Fibroblast of gingiva (primary cell): ENCODE data around the gene LPCAT3.
A peak's percentile ranks its signal among the peaks of the same experiment; 100 is the strongest.

Experiments
- DNase-seq: peaks from one replicate; pipeline ENCODE4 v3.0.0-alpha.2; 2011; ENCODE audit warnings: low read depth

LPCAT3 gene

DNA sequence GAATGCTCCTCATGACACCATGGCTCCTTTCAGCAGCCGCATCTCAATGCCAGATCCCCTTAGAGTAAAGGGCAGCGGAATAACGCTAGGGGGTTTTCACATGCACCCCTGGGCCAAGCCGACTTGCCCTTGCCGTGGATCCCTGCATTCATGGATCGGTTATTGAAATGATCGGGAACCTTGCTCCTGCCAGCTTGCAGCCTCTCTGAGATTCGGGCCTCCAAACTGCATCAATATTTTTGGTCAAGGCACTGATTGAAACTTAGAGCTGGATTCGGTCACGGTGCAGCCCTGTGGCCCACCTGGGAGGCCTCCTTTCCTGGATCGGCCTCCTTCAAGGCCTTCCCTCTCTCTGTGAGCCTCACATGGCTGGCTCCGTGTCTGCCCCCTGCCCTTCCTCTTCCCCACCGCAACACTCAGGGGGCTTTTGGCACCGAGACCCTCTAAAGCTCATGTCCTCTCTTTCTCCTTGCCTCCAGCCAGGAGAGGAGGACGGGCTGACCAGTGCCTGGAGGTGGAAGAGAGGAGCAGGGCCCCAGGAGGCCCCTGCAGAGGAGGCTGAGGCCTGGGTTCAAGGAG lies 65.3 kb downstream of the LPCAT3 start:
- DNase-seq = no peak

DNA sequence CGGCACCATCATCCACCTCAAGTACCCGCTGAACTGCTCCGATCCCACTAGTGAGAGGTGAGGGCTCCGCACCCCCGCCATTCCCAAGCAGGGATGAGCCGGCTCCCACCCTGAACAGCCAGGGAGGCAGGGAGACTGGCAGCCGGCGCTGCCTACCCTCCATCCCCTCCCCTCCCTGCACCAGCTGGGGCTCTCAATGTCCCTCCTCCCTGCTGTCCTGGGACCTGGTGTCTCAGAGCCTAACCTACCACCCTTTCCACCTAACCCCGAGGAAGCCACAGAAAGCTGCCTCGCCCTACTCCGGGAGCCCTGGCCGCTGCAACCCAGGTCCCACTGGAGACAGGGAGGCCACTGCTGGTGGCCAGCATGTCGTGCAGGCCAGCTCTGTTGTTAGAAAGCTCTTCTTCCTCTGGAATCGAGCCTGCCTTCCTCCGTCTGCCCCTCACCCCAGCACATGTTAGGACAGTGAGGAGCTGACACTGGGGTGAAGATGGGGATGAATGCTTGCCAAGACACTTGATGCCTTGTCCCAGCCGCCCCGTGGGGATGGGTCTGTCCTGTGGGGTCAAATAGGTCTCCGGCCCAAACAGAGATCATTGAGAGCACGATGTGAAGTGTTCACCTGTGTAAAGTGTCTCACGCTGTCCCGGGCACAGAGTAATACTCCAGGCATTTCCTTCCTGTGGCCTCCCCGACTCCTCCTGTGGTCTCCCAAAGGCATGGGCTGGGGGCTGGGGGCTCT lies 66.0 kb downstream of the LPCAT3 start:
- no peak for DNase-seq

DNA sequence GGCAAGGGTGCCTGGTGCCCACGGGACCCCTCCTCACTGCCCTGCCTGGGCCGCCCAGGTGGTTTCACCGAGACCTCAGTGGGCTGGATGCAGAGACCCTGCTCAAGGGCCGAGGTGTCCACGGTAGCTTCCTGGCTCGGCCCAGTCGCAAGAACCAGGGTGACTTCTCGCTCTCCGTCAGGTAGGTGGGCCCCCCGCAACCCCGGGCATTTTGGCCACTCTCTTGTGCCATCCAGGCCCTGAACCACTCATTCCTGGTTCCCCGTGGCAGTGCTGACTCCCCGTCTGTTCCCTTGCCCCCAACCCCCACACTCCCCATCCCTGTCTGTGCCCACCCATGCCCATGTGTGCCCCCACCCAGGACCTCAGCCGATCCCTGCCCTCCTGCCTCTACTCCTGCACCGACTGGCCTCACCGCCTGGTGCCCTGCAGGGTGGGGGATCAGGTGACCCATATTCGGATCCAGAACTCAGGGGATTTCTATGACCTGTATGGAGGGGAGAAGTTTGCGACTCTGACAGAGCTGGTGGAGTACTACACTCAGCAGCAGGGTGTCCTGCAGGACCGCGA lies 66.6 kb downstream of the LPCAT3 start:
- no peak for DNase-seq

DNA sequence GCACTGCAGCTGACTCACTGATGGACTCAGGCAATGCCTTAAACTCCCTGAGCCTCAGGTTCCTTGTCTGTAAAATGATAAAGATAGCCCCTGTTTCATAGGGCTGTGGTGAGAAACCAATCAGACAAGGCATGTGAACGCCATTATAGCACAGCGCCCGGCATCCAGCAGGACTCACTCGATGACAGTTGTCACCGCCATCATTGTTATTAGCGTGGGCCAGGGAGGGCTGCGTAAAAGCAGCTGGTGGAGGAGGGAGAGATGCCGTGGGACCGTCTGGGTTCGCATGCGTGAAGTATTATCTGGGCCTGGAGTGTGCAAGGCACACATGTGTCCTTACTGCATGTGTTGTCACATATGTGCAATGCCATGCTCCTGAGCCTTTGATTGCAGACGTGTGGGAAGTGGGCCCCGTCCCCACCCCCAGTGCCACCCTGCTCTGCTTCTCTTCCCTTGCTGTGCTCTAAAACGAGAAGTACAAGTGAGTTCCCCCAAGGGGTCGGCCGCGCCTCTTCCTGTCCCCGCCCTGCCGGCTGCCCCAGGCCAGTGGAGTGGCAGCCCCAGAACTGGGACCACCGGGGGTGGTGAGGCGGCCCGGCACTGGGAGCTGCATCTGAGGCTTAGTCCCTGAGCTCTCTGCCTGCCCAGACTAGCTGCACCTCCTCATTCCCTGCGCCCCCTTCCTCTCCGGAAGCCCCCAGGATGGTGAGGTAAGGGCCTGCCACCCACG lies 67.3 kb downstream of the LPCAT3 start, which contains the start of gene PTPN6:
Gene PTPN6 (plus strand): TSS at position 546 of the 730 bp plus-strand sequence. CDS start 157 bp downstream, at position 703.
- no peak for DNase-seq

DNA sequence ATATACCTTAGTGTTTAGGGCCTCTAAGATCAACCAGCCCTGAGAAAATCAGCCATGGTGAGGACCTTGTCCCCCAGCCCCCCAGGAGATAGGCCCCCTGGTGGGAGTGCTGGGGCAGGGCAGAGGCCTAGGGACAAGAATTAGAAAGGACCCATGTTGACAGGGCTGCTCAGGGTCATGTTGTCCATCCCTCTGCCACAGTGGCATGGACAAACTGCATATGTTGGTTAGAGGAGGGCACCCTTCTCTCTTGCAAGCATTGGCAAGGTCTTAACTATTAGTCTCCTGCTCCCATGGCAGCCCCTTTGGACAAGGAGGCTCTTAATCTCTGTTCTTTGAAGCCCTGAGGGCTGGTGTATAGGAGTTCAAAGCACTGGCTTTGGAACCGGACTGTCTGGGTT lies 67.9 kb downstream of the LPCAT3 start:
- no peak for DNase-seq

DNA sequence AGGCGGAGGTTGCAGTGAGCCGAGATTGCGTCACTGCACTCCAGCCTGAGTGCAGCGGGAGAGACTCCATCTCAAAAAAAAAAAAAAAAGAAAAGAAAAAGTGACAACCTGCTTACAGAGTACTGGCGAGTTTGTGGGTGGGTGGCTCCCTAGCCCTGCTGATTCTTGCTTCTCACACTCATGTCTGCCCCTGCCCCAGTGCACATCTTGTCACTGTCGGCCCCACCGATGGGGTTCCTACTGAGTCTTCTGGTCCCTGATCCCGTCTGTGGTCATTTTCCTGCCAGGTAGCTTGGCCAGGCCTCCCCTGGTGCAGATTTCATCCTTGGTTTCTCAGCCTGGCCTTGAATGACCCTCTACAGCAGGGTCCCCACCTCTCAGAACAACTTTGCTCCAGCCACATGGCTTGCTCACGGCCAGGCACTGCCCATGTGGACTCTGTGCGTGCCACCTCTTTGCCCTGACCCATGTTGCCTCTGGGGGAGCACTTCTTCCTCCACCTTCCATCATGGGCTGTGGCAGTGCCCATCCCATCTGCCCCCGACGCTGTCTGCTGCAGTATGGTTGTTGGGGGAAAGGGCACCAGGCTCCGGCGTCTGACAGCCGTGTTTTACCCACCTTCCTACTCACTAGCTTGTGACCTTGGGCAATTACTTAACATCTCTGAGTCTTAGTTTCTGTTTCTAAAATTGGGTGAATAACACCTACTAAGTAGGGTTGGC lies 69.2 kb downstream of the LPCAT3 start:
- no peak for DNase-seq

DNA sequence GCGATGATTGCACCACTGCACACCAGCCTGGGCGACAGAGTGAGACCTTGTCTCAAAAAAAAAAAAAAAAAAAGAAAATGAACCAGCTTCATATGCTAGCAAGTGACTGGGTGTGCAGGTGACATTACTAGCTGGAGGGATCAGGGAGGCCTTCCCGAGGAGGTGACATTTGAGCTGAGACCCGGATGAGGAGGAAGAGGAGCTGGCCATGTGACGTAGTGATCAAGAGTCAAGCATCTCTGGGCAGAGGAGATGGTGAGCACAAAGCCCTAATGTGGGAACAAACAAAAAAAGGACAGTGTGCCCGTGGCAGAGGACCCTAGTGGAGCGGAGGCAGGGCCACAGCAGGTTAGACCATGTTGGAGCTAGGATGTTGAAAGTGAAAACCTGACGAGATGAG lies 70.7 kb downstream of the LPCAT3 start:
- DNase-seq = no peak

DNA sequence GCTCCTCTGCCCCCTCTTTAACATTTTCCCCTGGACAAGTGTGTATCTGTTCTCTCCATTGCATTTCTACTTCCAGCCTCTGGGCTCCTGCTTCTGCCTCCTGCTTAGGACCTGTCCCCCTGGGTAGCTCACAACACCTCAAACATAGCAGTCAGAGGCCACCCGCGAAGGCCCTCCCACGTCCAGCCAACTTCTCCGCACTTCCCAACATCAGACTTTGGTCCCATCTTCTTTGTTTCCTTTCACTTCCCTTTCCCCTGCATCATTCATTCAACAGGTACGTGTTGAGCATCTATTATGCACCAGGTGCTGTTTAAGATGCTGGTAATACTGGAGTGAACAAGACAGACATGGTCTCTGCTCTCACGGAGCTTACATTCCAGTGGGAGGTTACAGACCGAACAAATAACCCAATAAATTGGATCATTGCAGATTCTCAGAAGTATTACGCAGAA lies 71.3 kb downstream of the LPCAT3 start:
- no peak for DNase-seq

DNA sequence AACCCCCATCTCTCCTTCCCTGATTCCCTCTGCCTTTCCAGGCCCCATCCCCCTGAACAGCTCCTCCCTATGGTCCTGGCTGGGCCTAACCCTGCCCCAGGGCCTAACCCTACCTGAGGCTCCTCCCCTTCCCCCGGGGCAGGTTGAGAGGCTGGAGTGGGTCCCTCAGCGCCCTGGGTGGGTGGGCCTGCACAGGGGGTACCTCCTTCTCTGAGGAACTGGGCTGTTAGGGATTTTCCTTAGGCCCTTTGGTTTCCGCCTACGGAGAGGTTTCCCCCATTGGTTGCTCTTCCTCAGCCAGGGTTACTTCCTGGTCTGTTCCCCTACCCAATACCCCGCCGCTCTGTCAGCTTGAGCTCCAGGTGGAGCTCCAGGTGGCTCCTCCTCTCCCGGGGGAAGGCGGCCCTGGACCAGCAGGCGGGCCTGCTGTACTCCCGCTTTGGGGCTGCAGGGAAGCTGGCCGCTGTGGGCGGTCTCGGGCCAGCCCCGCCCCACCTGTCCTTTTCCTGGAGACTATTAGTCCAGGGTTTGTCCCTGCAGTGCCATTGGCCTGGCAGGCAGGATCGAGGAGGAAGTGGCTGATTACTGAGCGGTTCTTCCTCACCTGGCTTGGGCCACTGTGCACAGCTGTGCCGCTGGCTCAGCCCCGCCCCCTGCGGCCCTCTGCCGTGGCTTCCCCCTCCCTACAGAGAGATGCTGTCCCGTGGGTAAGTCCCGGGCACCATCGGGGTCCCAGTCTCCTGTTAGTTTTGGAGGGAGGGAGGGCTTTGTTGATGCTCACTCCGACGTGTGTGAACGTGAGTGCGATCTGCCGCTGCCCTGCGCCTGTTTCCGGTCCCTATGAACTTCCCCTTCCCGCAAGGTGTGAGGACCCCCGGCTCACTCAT lies 72.0 kb downstream of the LPCAT3 start:
- no peak for DNase-seq

DNA sequence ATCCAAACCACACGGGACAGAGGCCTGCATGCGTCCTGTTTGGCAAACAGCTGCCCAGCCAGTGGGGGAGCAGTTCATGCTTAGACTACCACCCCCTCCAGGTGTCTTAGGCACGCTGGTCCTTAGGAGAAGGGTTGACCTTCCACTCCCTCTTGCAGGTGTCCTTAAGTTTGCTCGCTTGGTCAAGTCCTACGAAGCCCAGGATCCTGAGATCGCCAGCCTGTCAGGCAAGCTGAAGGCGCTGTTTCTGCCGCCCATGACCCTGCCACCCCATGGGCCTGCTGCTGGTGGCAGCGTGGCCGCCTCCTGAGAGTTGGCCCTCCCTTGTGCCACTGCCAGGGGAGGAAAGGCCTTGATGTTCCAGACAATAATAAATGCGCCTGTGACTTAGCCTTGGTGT lies 72.7 kb downstream of the LPCAT3 start:
- DNase-seq = no peak

DNA sequence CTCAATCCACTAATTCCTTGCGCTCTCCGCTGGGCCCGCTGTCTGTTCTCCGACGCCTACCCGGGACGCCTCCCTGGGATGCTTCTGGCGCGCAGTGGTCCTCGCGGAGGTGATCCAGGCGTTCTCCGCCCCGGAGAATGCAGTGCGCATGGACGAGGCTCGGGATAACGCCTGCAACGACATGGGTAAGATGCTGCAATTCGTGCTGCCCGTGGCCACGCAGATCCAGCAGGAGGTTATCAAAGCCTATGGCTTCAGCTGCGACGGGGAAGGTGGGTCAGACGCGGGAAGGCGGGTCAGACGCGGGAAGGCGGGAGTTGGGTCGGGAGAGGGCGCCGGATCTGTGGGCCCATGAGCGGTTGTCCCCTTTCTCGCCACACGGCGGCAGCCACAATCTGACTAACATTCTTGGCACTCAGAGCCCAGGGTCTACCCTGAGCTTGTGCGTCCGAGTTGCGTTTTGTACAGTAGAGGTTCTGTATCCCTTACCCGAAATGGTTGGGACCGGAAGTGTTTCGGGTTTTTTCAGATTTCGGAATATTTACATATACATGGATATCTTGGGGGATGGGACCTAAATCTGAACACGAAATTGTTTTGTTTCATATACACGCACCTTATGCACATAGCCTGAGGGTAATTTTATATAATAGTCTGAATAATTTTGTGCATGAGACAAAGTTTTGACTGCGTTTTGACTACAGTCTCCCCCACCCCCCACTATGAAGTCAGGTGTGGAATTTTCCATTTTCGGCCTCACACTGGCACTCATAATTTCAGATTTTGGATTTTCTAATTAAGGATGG lies 73.7 kb downstream of the LPCAT3 start:
- peak; percentile 90 for DNase-seq

DNA sequence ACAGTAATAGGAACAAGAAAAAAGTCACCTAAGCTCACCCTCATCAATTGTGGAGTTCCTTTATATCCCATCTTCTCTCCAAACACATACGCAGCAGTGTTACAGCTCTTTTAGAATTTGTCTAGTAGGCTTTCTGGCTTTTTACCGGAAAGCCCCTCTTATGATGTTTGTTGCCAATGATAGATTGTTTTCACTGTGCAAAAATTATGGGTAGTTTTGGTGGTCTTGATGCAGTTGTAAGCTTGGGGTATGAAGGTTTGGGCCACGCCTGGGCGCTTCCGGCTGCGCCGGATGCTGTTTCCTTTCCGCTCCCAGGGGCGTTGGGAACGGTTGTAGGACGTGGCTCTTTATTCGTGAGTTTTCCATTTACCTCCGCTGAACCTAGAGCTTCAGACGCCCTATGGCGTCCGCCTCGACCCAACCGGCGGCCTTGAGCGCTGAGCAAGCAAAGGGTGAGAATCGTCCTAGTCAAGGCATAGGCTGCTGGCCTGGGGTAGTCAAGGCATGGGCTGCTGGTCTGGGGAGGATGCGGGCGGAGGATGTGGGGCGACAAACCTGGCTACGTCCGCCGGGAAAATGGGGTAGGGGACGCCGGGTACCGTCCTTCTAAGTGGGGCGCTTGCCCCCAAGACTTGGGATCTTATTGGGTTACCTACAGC lies 74.4 kb downstream of the LPCAT3 start, which contains the start of the genes C12orf57 and RNU7-1:
Gene C12orf57 (plus strand): TSS at position 301 of the 659 bp plus-strand sequence. CDS start 100 bp downstream, at position 401.
Gene RNU7-1 (plus strand): TSS at position 95 of the 659 bp plus-strand sequence.
- peak; percentile 84 for DNase-seq

DNA sequence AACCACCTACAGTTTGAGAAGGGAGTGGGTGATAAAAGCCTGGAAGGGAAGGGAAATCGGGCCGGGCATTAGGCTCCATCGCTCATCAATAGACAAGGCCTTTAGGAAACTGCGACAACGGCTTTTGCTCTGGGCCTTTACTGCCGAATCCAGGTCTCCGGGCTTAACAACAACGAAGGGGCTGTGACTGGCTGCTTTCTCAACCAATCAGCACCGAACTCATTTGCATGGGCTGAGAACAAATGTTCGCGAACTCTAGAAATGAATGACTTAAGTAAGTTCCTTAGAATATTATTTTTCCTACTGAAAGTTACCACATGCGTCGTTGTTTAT lies 74.9 kb downstream of the LPCAT3 start:
- peak; percentile 94 for DNase-seq

DNA sequence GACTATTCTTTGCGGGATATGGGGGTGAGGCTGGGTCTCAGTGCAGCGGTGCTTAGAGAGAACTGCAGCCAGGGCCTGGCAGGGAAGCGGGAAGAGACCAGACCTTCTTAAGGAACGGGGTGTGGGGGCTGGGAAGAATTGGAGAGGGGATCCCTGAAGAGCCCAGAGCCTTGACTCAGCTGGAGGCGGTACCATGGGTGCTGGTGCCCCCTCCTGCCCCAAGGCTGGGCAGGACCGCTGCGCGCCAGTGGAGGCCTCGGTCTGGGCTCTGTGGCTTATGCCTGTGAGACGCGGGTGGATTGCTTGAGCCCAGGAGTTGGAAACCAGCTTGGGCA lies 76.0 kb downstream of the LPCAT3 start:
- DNase-seq = peak; percentile 32

DNA sequence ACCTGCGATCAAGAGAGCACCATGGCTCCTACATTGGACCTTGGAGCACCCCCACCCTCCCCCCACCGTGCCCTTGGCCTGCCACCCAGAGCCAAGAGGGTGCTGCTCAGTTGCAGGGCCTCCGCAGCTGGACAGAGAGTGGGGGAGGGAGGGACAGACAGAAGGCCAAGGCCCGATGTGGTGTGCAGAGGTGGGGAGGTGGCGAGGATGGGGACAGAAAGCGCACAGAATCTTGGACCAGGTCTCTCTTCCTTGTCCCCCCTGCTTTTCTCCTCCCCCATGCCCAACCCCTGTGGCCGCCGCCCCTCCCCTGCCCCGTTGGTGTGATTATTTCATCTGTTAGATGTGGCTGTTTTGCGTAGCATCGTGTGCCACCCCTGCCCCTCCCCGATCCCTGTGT lies 76.5 kb downstream of the LPCAT3 start:
- DNase-seq = no peak

DNA sequence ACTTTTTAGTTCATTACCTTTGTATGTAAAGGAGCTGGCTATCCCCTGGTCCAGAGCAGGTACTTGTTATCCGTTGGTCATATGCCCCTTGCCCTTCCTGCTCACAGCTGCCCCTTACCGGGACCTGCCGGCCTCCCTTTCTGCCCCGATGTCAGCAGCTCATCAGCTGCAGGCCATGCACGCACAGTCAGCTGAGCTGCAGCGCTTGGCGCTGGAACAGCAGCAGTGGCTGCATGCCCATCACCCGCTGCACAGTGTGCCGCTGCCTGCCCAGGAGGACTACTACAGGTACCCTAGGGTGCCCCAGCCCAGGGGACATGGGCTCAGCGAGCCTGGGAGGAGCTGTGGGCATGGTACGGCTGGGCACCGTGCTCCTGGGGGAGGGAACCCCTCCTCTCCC lies 77.0 kb downstream of the LPCAT3 start:
- DNase-seq = no peak

DNA sequence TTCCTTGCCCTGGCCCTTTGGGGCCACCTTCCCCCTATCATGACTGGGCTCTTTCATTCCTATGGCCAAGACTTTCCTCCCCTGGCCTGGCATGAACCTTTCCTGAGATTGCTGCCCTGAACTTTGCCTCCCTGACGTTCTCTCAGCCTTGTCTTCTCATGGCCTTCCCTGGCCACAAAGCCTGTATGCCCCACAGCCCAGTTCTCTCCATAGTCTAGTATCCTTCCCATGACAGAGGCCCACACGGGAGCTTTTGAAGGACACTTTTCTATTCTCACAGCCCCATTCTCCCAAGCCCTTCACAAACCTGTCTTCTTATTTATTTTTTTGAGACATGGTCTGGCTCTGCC lies 79.1 kb downstream of the LPCAT3 start:
- DNase-seq = no peak

DNA sequence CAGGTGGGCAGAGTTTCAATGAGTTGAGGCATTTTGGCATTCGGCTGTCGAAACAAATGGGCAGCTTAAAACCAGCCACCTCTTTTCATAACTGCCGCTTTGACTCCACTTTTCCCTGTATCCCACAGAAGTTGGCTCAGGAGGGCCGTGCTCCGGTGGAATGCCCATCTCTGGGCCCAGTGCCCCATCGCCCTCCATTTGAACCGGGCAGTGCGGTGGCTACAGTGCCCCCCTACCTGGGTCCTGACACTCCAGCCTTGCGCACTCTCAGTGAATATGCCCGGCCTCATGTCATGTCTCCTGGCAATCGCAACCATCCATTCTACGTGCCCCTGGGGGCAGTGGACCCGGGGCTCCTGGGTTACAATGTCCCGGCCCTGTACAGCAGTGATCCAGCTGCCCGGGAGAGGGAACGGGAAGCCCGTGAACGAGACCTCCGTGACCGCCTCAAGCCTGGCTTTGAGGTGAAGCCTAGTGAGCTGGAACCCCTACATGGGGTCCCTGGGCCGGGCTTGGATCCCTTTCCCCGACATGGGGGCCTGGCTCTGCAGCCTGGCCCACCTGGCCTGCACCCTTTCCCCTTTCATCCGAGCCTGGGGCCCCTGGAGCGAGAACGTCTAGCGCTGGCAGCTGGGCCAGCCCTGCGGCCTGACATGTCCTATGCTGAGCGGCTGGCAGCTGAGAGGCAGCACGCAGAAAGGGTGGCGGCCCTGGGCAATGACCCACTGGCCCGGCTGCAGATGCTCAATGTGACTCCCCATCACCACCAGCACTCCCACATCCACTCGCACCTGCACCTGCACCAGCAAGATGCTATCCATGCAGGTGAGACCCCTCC lies 79.7 kb downstream of the LPCAT3 start:
- no peak for DNase-seq
